NK-92 treated with Interleukin-12 subunit alpha and Interleukin-12 subunit beta, amount 100 ng/mL, for 24 hours (cell line): ENCODE measurements around the gene ANKS1B.
"Not testable (repeated sequence)": the region's sequence is repeated elsewhere in the genome, so short reads cannot be mapped to it uniquely, and the experiment has no call there.

Experiments used
- DNase-seq: peaks from one replicate; lab custom pipeline; 2025; lab: John Stamatoyannopoulos, UW

The ANKS1B gene

DNA sequence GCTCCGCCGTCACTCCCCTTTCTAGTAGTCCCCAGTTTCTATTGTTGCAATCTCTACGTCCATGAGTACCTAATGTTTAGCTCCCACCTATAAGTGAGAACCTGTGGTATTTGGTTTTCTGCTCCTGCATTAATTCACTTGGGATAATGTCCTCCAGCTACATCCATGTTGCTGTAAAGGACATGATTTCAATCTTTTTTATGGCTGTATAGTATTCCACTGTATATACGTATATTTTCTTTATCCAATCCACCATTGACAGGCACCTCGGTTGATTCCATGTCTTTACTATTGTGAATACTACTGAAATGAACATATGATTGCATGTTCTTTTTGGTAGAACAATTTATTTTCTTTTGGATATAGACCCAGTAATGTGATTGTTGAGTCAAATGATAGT, 114.7 kb downstream of the ANKS1B start:
- DNase-seq: no peak

DNA sequence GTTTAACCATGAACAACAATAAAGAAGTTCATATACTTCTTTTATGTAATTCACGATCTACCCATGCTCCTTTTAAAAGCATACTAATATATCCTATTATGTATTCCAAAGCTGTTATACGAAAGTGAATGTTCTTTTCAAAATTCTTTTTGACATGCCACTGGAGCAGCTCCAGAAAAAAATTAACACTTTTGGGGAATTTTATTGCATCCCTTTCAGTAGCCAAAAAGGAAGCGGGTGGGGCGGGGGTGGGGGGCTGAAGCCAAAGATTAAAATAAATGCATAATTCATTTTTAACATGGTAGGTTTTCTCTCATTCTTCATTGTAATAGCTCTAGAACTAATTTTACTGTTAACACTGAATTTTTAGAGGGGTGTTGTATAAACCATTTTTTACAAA, 123.0 kb downstream of the ANKS1B start:
- DNase-seq: no peak

DNA sequence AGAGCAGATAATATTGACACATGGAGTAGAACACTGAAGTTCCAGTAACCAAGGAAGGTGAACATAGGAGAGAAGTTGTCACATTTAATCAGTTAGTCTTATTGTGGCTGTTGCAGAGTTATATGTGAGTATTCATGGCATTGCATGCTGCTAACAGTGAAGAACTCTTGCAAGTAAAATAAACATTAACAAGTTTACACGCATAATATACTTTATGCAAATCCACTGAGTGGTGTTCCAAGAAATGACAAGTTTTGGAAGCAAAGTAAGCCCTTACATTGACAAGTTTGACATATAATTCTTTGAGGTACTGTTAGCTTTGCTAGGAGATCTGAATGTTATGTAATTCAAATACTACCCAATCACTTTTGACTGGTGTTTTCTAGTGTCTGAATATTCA, 125.6 kb downstream of the ANKS1B start:
- no peak for DNase-seq

- DNase-seq: no peak
Observed at GRCh38 chr12:99852666-99853065, 132.1 kb downstream of the ANKS1B start.

DNA sequence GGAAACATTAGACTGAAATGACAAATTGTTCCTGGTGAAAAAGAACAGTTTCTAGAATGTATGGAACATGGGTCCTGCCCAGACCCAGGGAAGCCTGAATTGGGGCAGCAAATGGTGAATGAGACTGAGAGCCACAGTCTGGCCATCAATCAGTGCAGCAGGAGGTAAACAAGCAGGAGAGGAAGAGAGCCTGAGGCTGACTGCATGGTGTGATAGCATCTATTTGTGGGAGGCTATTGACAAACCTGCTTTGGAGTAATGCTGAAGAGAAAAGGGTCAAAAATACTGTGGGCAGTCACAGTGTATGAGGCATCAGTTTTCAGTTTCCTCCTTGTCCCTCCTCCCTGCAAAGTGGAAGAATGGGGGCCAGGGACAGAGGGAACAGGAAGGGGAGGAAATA, 136.8 kb downstream of the ANKS1B start:
- DNase-seq: no peak

- no peak for DNase-seq
Observed at GRCh38 chr12:99834710-99835109, 150.0 kb downstream of the ANKS1B start.

- DNase-seq: no peak
Observed at GRCh38 chr12:99833397-99833796, 151.3 kb downstream of the ANKS1B start.

DNA sequence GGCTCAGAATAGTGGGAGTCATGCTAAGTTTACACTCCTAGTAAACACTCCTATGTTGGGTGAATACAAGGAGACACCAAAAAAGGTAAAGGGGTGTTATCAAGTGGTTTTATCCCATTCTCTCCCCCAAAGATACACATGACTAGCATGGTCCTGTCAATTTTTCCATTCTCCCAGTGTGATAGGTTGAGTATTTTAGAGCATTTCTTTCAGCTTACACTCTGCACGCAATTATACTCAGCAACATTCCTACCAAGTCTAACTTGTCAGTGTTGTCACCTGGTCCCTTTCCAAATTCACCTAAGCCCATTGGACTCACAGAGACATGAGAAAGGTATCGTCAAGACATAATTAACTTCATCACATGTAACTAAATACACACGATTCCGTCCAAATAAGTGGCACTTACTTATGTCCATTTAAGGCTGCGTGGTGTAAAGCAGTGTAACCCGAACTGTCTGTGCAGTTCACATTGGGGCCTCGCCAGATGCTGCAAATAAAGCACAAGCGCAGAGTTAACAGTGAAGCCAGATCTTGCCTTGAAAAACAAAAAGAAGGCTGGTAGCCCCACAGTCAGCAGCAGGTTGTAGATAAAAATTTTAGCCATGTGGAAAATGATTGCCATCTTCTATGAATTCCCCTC, 159.7 kb downstream of the ANKS1B start:
- DNase-seq: no peak

DNA sequence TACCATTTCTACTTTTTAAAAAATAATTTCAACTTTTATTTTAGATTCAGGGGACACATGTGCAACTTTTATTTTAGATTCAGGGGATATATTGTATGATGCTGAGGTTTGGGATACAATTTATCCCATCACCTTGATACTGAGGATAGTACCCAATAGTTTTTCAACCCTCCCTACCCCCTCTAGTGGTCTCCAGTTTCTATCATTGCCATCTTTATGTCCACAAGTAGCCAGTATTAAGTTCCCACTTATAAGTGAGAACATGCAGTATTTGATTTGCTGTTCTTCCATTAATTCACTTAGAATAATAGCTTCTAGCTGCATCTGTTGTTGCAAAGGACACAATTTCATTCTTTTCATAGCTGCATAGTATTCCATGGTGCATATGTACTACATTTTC, 162.5 kb downstream of the ANKS1B start:
- DNase-seq: no peak

- DNase-seq: no peak
Observed at GRCh38 chr12:99810718-99811593, 173.8 kb downstream of the ANKS1B start.

DNA sequence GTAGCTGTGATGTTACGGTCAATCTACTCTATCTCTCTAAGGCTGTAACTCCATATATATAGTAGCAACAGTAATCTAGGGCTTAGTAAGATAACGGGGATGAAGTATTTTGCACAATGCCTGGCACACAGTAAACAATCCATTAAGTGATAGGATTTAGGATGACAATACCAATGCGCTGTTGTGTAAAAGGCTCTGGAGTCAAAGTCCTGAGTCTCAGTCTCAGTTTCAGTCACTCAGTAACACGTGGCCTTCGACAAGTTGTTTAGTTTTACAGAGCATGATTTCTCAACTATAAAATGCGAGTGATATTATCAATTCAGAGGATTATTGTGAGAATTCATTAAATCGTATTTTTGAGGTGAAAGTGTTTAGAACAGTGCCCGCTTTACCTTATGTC, 174.8 kb downstream of the ANKS1B start:
- DNase-seq: no peak

DNA sequence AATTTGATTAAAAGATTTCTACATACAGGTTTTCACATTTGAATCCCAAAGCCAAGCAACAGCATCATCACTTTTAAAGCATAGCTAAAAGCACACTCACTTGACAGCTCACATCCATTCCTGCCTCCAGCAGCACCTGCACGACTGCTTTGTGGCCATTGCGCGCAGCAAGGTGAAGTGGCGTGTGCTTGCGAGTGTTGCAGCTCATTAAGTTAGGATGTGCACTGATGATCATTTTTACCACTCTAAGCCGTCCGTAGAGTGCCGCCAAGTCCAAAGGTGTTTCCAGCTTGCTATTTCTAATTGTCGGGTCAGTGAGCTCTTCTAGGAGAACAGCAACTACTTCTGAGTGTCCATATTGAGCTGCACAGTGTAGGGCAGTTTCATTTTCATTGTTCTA, 178.4 kb downstream of the ANKS1B start:
- no peak for DNase-seq

DNA sequence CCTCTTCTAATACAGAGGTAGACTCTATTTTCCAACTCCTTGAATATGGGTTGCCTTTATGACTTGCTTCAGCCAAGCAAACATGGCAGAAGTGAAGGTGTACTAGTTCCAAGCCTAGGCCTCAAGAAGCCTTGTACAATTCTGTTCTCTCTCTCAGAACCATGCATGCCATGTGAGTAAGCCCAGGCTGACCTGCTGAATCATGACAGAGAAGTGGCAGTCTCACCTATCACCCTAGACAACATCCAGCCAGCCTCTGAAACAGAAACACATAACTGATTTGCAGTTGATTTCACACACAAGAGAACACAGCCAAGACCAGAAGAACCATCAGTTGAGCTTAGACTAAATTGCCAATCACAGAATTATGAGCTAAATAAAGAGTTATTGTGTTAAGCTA, 180.0 kb downstream of the ANKS1B start:
- DNase-seq: no peak

- no peak for DNase-seq
Observed at GRCh38 chr12:99800605-99801004, 184.1 kb downstream of the ANKS1B start.

- DNase-seq: not testable (repeated sequence)
Observed at GRCh38 chr12:99797931-99798330, 186.8 kb downstream of the ANKS1B start.

DNA sequence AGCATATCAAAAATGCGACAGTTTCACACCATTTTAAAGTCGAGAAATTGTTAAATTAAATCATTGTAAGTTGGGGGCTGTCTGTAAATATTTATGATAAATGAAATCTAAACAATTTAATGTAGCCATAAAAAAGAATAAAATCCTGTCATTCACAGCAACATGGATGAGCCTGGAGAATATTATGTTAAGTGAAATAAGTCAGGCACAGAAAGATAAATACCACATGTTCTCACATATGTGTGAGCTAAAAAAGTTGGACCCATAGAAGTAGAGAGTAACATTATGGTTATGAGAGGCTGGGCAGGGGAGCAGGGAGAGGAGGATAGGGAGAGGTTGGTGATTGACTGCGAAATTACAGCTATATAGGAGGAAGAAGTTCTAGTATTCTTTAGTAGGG, 201.3 kb downstream of the ANKS1B start:
- no peak for DNase-seq

- DNase-seq: no peak
Observed at GRCh38 chr12:99772274-99772673, 212.5 kb downstream of the ANKS1B start.

DNA sequence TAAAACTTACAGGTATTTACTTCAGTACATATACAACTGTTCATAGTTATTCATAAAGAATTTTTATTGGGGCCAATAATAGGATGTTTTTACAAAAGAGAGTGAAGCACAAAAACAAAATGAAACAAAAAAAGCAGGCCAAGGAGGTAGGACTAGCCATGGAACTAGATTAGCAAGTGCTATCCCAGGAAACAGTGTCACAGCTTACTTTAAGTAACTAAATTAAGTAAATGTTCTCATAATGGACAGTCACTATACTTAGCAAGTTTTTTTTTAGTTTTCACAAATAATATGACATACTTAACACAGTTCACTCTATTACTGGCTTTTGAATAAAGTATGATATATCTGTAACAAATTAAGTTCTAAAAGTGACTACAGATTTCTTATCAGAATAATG, 213.1 kb downstream of the ANKS1B start:
- no peak for DNase-seq

- no peak for DNase-seq
Observed at GRCh38 chr12:99769396-99769980, 215.2 kb downstream of the ANKS1B start.

DNA sequence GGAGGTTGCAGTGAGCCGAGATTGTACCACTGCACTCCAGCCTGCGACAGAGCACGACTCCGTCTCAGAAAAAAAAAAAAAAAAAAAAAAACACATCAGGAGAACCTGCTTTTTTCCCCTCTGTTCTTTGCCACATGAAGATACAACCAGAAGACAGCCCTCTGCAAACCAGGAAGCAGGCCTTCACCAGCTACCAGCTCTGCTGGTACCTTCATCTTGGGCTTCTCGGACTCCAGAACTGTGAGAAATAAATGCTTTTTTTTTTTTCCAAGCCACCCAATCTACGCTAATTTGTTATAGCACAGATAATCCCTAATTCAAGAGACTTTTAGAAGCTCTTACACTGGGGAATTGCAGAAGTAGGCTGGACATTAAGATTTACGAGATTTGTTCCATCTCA, 216.0 kb downstream of the ANKS1B start:
- DNase-seq: no peak

DNA sequence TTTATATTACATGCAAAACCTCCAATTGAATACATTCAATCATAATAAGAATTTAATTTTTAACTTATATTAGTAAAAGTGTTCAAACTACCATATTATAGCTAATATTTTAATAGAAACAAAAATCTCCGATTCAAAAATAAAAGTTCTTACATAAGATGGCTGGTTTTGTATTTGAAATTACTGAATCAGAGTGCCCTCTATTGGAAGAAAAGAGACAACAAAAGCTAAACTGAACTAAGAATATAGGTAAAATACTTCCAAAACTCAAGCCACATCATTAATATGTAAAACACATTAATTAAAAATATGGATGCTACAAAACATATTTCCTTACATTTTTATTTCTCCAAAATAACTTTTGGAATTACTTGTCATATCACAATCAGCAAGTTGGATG, 216.9 kb downstream of the ANKS1B start:
- DNase-seq: no peak

DNA sequence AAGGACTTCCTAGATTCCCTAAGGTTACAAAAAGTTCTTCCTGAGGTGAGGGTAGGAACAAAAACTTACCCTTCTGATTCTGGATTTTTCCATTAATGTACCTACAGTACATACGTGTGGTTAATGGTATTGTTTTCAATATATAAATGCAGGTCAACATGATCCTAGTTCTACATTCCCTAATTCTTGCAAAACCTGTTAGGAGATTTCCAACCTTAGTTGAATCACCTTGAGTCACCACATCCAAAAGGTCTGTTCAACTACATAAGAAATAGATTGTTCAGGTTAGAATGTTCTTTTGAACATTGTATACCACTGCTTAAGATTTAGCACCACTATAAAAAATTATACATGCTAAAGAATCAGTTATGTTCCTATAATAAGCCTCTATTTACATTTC, 218.3 kb downstream of the ANKS1B start:
- DNase-seq: no peak

DNA sequence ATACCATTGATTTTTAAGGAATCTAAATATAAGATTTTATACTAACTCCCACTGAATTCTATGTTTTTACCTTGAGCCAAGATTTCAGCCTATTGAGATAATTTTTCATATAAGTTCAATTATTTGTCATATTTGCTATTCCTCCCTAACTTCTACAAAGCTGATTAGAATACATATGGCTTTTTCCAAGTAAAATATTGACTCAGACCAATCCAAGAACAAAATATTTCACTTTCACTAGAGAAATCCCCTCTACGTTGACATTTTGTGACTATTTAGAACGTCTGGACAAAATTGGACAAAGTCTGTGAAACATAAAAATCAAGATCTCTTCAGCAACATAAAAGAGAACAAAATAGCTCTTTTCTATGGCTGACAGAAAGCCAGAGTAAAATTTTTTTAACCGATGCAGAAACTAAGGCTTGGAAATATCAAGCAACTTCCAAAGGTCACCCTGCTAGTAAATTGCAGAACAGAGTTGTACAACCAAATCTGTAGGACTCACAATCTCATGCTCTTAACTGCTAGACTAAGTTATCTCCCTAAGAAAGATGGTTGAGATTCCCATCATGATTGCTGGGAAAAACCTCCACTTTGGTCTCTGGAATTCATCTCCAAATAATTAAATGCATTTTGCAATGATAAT, 219.1 kb downstream of the ANKS1B start:
- DNase-seq: no peak
